AG09309 (cell line): Measurements from ENCODE around the gene LDLRAD4.

Source experiments
- DNase-seq: peaks from one replicate; pipeline ENCODE4 v3.0.0-alpha.2; 2010; ENCODE audit warnings: low read depth
- H3K4me3 ChIP-seq: 2 replicates; pipeline ENCODE4 v1.5.1; 2011; ENCODE audit warnings: mild to moderate bottlenecking, low read depth, low read length, moderate library complexity; ENCODE audit not compliant: control insufficient read depth
- CTCF ChIP-seq: IDR thresholded peaks from 2 replicates; pipeline ENCODE4 v1.5.1; 2011; ENCODE audit warnings: mild to moderate bottlenecking, low read depth, low read length, inconsistent platforms; ENCODE audit not compliant: insufficient read depth, control insufficient read depth; ENCODE audit errors: missing control alignments

LDLRAD4 gene

GRCh38 chr18:13456736-13457271 is 238.2 kb downstream of the LDLRAD4 start:
- TF ChIP-seq CTCF = no peak
- no peak overlapping the region for H3K4me3 ChIP-seq
- DNase-seq = no peak

- H3K4me3 ChIP-seq = no peak overlapping the region
- DNase-seq = no peak
- TF ChIP-seq CTCF = no peak
Measured at GRCh38 chr18:13457327-13457726, 238.8 kb downstream of the LDLRAD4 start.

GRCh38 chr18:13460946-13461345 is 242.4 kb downstream of the LDLRAD4 start:
- H3K4me3 ChIP-seq = no peak overlapping the region
- TF ChIP-seq CTCF = no peak
- no peak for DNase-seq

- no peak overlapping the region for H3K4me3 ChIP-seq
- no peak for TF ChIP-seq CTCF
- DNase-seq = no peak
Measured at GRCh38 chr18:13461469-13461868, 242.9 kb downstream of the LDLRAD4 start.

GRCh38 chr18:13461936-13462335 is 243.4 kb downstream of the LDLRAD4 start:
- TF ChIP-seq CTCF = no peak
- H3K4me3 ChIP-seq = no peak overlapping the region
- no peak for DNase-seq

GRCh38 chr18:13462686-13463085 is 244.1 kb downstream of the LDLRAD4 start:
- DNase-seq = no peak
- TF ChIP-seq CTCF = no peak
- no peak overlapping the region for H3K4me3 ChIP-seq
